ENCODE data around the gene EMX2. TPM values are rescaled to one million over a fixed set of nuclear protein-coding genes. Genes with fewer than 3 reads are reported as not detected.

EMX2 gene
- total RNA-seq, 1 donor from 2014 or later: 3.0 TPM

- H3K4me3 Mint-ChIP-seq (ENCODE audit: unreplicated experiment): no peak overlapping the region
- no peak overlapping the region for H3K27ac Mint-ChIP-seq (ENCODE audit: unreplicated experiment)
- no peaks in the 10 kb centered on the region for H3K36me3 Mint-ChIP-seq (ENCODE audit: unreplicated experiment)
- no peaks in the 10 kb centered on the region for H3K9me3 Mint-ChIP-seq (ENCODE audit: unreplicated experiment)
- peaks cover 8% of the 10 kb centered on the region for H3K4me1 Mint-ChIP-seq (ENCODE audit: unreplicated experiment)
- H3K27me3 Mint-ChIP-seq (ENCODE audit: unreplicated experiment): peaks cover 42% of the 10 kb centered on the region
- DNase-seq (ENCODE audit: extremely low spot score, unreplicated experiment): no peak
- TF ChIP-seq CTCF (IDR thresholded peaks at IDR 0.05): no peak
Observed at GRCh38 chr10:117556356-117556755, 13.8 kb downstream of the EMX2 start.

DNA sequence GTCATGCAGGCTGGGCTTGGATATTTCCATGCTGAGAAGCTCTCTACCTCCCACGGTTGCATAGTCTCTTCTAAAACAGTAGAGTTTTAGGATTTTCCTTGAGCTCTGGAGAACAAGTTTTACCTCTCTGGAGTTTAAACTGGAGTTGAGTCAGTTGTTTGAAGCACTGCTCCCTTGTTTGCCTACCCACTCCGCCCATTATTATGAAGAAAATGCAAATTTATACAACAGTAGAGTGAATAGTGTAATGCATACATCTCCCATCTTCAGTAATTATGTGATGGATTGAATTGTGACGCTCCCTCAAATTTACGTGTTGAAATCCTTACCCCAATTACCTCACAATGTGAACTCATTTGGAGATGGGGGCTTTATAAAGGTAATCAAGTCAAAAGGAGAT lies 17.2 kb downstream of the EMX2 start:
- TF ChIP-seq CTCF (IDR thresholded peaks at IDR 0.05): no peak
- Mint-ChIP-seq H3K27me3 (ENCODE audit: unreplicated experiment) (peaks cover 17% of the 10 kb centered on the region), H3K27ac (ENCODE audit: unreplicated experiment) (no peak overlapping the region)

DNA sequence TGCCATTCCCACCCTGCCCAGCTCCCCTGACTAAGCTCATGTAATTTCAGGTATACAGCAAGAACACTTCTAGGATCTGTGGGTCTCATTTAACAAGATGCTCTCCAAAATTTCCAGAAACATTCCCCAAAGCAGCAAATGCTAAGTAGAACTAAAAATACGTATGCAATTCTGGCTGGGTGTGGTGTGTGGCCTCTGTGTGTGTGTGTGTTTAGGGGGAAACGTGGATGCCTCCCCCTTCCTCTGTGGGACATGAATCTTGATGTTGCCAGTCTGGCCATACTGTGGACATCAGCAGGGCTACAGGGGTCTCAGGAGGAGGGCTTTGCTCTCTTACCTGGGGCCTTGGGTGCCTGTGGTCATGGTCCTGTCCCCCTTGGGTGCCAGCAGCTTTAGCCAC lies 18.4 kb downstream of the EMX2 start:
- no peak overlapping the region for H3K27ac Mint-ChIP-seq (ENCODE audit: unreplicated experiment)
- no peaks in the 10 kb centered on the region for H3K36me3 Mint-ChIP-seq (ENCODE audit: unreplicated experiment)
- no peak overlapping the region for H3K4me3 Mint-ChIP-seq (ENCODE audit: unreplicated experiment)
- no peak for TF ChIP-seq CTCF (IDR thresholded peaks at IDR 0.05)
- no peaks in the 10 kb centered on the region for H3K4me1 Mint-ChIP-seq (ENCODE audit: unreplicated experiment)
- H3K27me3 Mint-ChIP-seq (ENCODE audit: unreplicated experiment): peaks cover 10% of the 10 kb centered on the region
- DNase-seq (ENCODE audit: extremely low spot score, unreplicated experiment): no peak
- H3K9me3 Mint-ChIP-seq (ENCODE audit: unreplicated experiment): no peaks in the 10 kb centered on the region

More for the DNA sequence above, 17.2 kb downstream of the EMX2 start:
- Mint-ChIP-seq H3K9me3 (ENCODE audit: unreplicated experiment) (no peaks in the 10 kb centered on the region), H3K36me3 (ENCODE audit: unreplicated experiment) (no peaks in the 10 kb centered on the region), H3K4me1 (ENCODE audit: unreplicated experiment) (no peaks in the 10 kb centered on the region), H3K4me3 (ENCODE audit: unreplicated experiment) (no peak overlapping the region)
- no peak for DNase-seq (ENCODE audit: extremely low spot score, unreplicated experiment)

DNA sequence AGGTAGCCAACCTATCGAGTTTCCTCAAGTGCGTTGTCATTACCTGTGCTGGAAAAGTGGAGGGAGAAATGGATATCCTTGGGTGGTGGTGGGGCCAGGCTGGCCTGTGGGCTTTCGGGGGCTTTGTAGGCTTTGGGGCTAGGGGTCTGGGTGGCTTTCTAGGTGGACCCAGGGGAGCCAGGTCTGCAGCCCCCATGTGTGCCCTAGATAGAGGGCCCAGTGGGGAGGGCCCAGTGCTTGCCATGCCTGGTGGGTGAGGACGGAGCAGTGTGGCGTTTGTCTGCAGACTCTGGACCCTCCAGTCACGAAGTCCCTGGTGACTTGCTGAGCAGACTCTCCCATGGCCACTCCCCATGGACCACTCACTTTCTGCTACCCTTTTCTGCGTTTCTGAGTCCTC lies 19.7 kb downstream of the EMX2 start:
- Mint-ChIP-seq H3K27me3 (ENCODE audit: unreplicated experiment) (peaks cover 10% of the 10 kb centered on the region), H3K4me1 (ENCODE audit: unreplicated experiment) (no peaks in the 10 kb centered on the region), H3K4me3 (ENCODE audit: unreplicated experiment) (no peak overlapping the region), H3K27ac (ENCODE audit: unreplicated experiment) (no peak overlapping the region), H3K36me3 (ENCODE audit: unreplicated experiment) (no peaks in the 10 kb centered on the region), H3K9me3 (ENCODE audit: unreplicated experiment) (no peaks in the 10 kb centered on the region)
- no peak for TF ChIP-seq CTCF (IDR thresholded peaks at IDR 0.05)
- no peak for DNase-seq (ENCODE audit: extremely low spot score, unreplicated experiment)

DNA sequence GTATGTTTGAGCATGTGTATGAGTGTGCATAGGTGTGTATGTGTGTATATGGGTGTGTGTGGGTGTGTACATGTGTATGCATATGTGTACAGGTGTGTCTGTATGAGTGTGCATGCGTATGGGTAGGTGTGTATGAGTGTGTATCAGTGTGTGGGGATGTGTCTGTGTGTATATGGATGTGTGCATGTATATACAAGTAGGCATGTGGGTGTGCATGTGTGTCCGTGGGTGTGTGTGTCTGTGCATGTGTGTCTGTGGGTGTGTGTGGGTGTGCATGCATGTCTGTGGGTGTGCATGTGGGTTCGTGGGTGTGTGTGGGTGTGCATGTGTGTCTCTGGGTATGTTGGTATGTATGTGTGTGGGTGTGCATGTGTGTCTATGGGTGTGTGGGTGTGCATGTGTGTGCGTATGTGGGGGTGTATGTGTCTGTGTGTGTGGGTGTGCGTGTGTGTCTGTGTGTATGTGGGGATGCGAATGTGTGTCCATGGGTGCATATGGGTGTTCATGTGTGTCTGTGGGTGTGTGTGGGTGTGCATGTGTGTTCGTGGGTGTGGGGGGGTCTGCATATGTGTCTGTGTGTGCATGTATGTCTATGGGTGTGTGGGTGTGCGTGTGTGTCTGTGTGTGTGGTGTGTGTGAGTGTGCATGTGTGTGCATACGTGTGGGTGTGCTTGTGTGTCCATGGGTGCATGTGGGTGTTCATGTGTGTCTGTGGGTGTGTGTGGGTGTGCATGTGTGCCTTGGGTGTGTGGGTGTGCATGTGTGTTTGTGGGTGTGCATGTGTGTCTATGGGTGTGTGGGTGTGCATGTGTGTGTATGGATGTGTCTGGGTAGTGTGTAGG lies 20.6 kb downstream of the EMX2 start:
- Mint-ChIP-seq H3K9me3 (ENCODE audit: unreplicated experiment) (no peaks in the 10 kb centered on the region), H3K4me1 (ENCODE audit: unreplicated experiment) (no peaks in the 10 kb centered on the region), H3K27me3 (ENCODE audit: unreplicated experiment) (peaks cover 10% of the 10 kb centered on the region), H3K36me3 (ENCODE audit: unreplicated experiment) (no peaks in the 10 kb centered on the region), H3K4me3 (ENCODE audit: unreplicated experiment) (no peak overlapping the region), H3K27ac (ENCODE audit: unreplicated experiment) (no peak overlapping the region)
- DNase-seq (ENCODE audit: extremely low spot score, unreplicated experiment): no peak
- no peak for TF ChIP-seq CTCF (IDR thresholded peaks at IDR 0.05)
